Psoas muscle (tissue), 8 donors: ENCODE measurements around the gene PRKAG2. TPM values are rescaled to one million over a fixed set of nuclear protein-coding genes. Genes with fewer than 3 reads are reported as not detected.
A peak's percentile ranks its signal among the peaks of the same experiment; 100 is the strongest.

Source experiments
- ATAC-seq, 4 donors: fragments of 200-7000 bp; cut with Tn5 transposase; one replicate each; pipeline ENCODE4 v1.9.1; 2020; ENCODE audit warnings: moderate library complexity in 3 of 4, mild to moderate bottlenecking in 2 of 4
- DNase-seq, 2 donors: peaks; one replicate each; pipeline ENCODE4 v3.0.0-alpha.2; 2020
- H3K27ac ChIP-seq: fragments of 200-600 bp; one replicate; pipeline ENCODE4 v1.8.0; 2022
- H3K27me3 ChIP-seq, 3 donors: fragments of 200-600 bp in 1 of 3; one replicate each; pipeline versions ENCODE4 v1.6.1 to v1.8.0; 2013 to 2022; ENCODE audit warnings: low read length in 2 of 3, mild to moderate bottlenecking in 2 of 3, moderate library complexity in 1 of 3; ENCODE audit not compliant: insufficient read depth in 3 of 3
- H3K36me3 ChIP-seq, 2 donors: fragments of 200-600 bp in 1 of 2; one replicate each; pipeline versions ENCODE4 v1.6.1 to v1.8.0; 2013 to 2022; ENCODE audit warnings: low read depth in 1 of 2, mild to moderate bottlenecking in 1 of 2, moderate library complexity in 1 of 2; ENCODE audit not compliant: insufficient read depth in 1 of 2
- H3K4me1 ChIP-seq: fragments of 200-600 bp; one replicate; pipeline ENCODE4 v1.8.0; 2022
- H3K4me3 ChIP-seq: fragments of 200-600 bp; one replicate; pipeline ENCODE4 v1.8.0; 2022; ENCODE audit warnings: mild to moderate bottlenecking
- H3K9me3 ChIP-seq: fragments of 200-600 bp; one replicate; pipeline ENCODE4 v1.8.0; 2022
- CTCF ChIP-seq: fragments of 200-600 bp; IDR thresholded peaks from one replicate; pipeline ENCODE4 v1.8.0; 2022; ENCODE audit warnings: antibody characterized with exemption
- WGBS, 3 donors: extraction: QIAGEN DNeasy Blood & Tissue Kit; methylation state at CpG; one replicate each; pipeline versions ENCODE4 v1.1.6 to v1.1.7; 2013; 5-methylcytosine and 5-hydroxymethylcytosine counted together
- intact Hi-C, 2 donors: fragments of 100-400 bp; cut with DNase I; formaldehyde crosslinking; loops; one replicate each; pipeline versions ENCODE4 v1.11.0 to v1.14.2; 2022
- polyA plus RNA-seq, 3 donors: library from polyadenylated mRNA; stranded (reverse); fragments of 200-250 nt; gene quantifications; one replicate each; pipeline ENCODE4 v1.2.3, GENCODE V29; 2013
- total RNA-seq, 4 donors: library from RNA; stranded (reverse); fragmentation: NEBNext Ultra II Directional in 2 of 4; extraction: Animal tissue kit (Norgen Biotek cat#: 25700) in 2 of 4; gene quantifications; one replicate each; pipeline versions ENCODE4 v1.2.1 to v1.2.4, GENCODE V29; 2021 to 2023
- donor health status: healthy with polysubstance abuse.
- donor health status: DM: no; HTN: no; CAD: no; lungs with moderate emphysema.
- donor health status: Bipolar disorder and iron deficiency.
- donor health status: healthy.
- donor health status: DM: yes; HTN: yes; CAD: no.
- donor health status: DM: no; HTN: no; CAD: no.
- donor health status: DM: no; HTN: no; CAD: no.
- donor health status: DM: yes; HTN: yes; CAD: no.

The PRKAG2 gene
- total and polyA plus RNA-seq, 7 donors, result 9.3 to 143 (median 19.8) TPM

GRCh38 chr7:151709141-151710038 lies 167.5 kb downstream of the PRKAG2 start:
- Histone ChIP-seq H3K9me3 (no peaks in the 10 kb centered on the region), H3K4me3 (no peak overlapping the region), H3K27ac (peak overlapping the region; percentile 69), H3K27me3 (no peaks in the 10 kb centered on the region), H3K4me1 (peaks cover 45% of the 10 kb centered on the region), H3K36me3 (no peaks in the 10 kb centered on the region)
- TF ChIP-seq CTCF, result no peak
- DNase-seq (no peak), ATAC-seq (no peak)
- intact Hi-C loops, result loop anchor here in 1 of 2 donors (5.0 kb wide), 1 partner anchor 38 kb away; no protein-coding TSS in a partner anchor
- WGBS, 3 donors, result 78 to 87% (median 79%) methylated on average over 14 of the region's 14 CpGs

- Histone ChIP-seq H3K27ac (peak overlapping the region; percentile 69), H3K36me3 (no peaks in the 10 kb centered on the region), H3K4me3 (no peak overlapping the region), H3K27me3 (no peaks in the 10 kb centered on the region), H3K4me1 (peaks cover 45% of the 10 kb centered on the region), H3K9me3 (no peaks in the 10 kb centered on the region)
- DNase-seq (peak; percentile 53 to 80), ATAC-seq (peak; percentile 78 to 84 (median 82))
- intact Hi-C loops, result loop anchor here in 1 of 2 donors (5.0 kb wide), 1 partner anchor 39 kb away; no protein-coding TSS in a partner anchor
- TF ChIP-seq CTCF, result no peak
- WGBS, 3 donors, result 36 to 47% (median 36%) methylated on average over 8 of the region's 8 CpGs
Observed at GRCh38 chr7:151708610-151709009, 168.3 kb downstream of the PRKAG2 start.

GRCh38 chr7:151707757-151708156 lies 169.2 kb downstream of the PRKAG2 start:
- no peaks in the 10 kb centered on the region for H3K36me3 ChIP-seq
- peak overlapping the region; percentile 69 for H3K27ac ChIP-seq
- H3K27me3 ChIP-seq, result no peaks in the 10 kb centered on the region
- H3K4me3 ChIP-seq, result no peak overlapping the region
- TF ChIP-seq CTCF, result no peak
- H3K4me1 ChIP-seq, result peaks cover 45% of the 10 kb centered on the region
- no peaks in the 10 kb centered on the region for H3K9me3 ChIP-seq
- DNase-seq, result no peak
- 86 to 96% (median 92%) methylated on average over 14 of the region's 14 CpGs for WGBS, 3 donors
- ATAC-seq, result no peak
- intact Hi-C loops, result loop anchor here in 1 of 2 donors (5.0 kb wide), 1 partner anchor 40 kb away; no protein-coding TSS in a partner anchor

GRCh38 chr7:151707105-151707469 lies 169.8 kb downstream of the PRKAG2 start:
- Histone ChIP-seq H3K36me3 (no peaks in the 10 kb centered on the region), H3K4me3 (no peak overlapping the region), H3K27me3 (no peaks in the 10 kb centered on the region), H3K27ac (no peak overlapping the region), H3K4me1 (peaks cover 45% of the 10 kb centered on the region), H3K9me3 (no peaks in the 10 kb centered on the region)
- WGBS, 3 donors, result 70 to 87% (median 86%) methylated on average over 8 of the region's 8 CpGs
- intact Hi-C loops, result loop anchor here in 1 of 2 donors (5.0 kb wide), 1 partner anchor 40 kb away; no protein-coding TSS in a partner anchor
- no peak for ATAC-seq
- no peak for DNase-seq
- TF ChIP-seq CTCF, result no peak
